ENCODE measurements around the gene FNDC11. TPM values are rescaled to one million over a fixed set of nuclear protein-coding genes. Genes with fewer than 3 reads are reported as not detected.

FNDC11 gene
- total RNA-seq, 6 experiments from 2014 or later = not detected

DNA sequence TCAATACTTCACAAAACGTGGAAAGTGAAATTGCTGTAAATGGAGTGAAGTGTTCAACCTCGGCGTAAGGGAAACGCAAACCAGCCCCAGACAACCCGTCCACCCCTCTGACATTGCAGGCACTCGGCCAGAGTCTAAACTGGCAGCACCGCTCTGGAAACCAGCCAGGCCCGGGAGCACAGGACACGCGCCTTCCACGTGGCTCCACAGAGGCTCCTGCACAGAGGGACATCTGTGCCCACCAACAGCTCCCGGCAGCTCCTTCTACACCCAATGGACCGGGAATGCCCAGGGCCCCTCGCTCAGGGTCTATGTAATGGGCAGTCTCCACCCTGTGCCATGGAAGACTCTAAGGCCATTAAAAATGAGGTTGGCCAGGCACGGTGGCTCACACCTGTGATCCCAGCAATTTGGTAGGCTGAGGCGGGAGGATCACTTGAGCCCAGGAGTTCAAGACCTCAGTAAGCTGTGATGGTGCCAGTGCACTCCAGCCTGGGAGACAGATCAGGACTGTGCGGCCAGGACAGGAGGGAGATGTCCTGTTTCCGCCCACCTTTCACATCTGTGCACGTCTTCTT, 23.4 kb downstream of the FNDC11 start:
- DNase-seq = peak; percentile 83 to 91 (median 85)
- intact Hi-C loops (cut with DNase I) = no loop called here
- WGBS (ENCODE audit: insufficient coverage, low coverage, low lambda C conversion rate, missing lambda C conversion rate) = 4% methylated on average over 5 of the region's 19 CpGs

DNA sequence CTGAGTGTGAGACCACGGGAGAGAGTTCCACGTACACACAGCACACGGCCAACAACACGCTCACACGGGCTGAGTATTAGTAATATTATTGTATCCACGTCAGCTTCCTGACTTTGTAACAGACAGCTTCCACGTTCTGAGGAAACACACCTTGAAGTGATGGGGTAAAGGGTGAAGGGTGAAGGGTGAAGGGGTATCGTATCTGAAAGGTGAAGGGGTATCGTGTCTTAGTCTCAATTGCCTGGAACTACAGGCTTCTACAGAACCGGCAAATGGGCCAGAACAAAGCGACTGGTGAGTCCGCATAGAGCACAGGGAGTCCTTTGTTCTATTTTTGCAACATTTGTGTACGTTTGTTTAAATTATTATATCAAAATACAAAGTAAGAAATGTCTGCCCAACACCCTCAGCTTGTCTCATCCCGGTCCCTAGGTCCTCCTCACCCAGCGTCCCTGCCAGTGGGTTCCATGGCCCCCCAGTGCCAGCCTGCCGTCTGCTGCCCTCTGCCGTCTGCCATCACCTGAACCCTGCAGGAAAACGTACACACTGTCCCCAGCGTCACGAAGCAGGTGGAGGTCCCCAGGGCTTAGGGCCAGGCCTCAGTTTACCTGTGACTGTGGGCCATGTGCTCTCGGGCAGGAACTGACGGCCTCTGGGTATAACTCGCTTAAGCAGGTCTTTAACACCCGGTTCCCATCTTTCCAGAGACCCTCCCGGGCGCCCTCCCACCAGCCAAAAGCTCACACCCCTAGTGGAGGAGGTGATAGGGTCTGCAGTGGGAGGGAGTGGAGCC, 24.5 kb downstream of the FNDC11 start:
- no peak for ATAC-seq
- Histone ChIP-seq H3K4me1 (no peaks in the 10 kb centered on the region), H3K36me3 (no peaks in the 10 kb centered on the region), H3K27me3 (no peaks in the 10 kb centered on the region), H3K9me3 (no peaks in the 10 kb centered on the region), H3K27ac (no peak overlapping the region), H3K4me3 (no peak overlapping the region)
- TF ChIP-seq POLR2A (IDR thresholded peaks at IDR 0.05) = no peak
- no peak for TF ChIP-seq CTCF (IDR thresholded peaks at IDR 0.05)
- intact Hi-C loops (cut with DNase I) = no loop called here
- no peak for DNase-seq
- WGBS (ENCODE audit: insufficient coverage, low coverage, low lambda C conversion rate, missing lambda C conversion rate) = 79% methylated on average over 20 of the region's 26 CpGs

More for the DNA sequence above, 23.4 kb downstream of the FNDC11 start:
- Histone ChIP-seq H3K4me3 (no peak overlapping the region), H3K4me1 (no peaks in the 10 kb centered on the region), H3K27ac (no peak overlapping the region), H3K9me3 (no peaks in the 10 kb centered on the region), H3K27me3 (no peaks in the 10 kb centered on the region), H3K36me3 (no peaks in the 10 kb centered on the region)
- ATAC-seq = peak; percentile 58 to 75 (median 63)
- no peak for TF ChIP-seq CTCF (IDR thresholded peaks at IDR 0.05)
- TF ChIP-seq POLR2A (IDR thresholded peaks at IDR 0.05) = no peak

- H3K4me3 ChIP-seq = no peak overlapping the region
- no peaks in the 10 kb centered on the region for H3K9me3 ChIP-seq
- H3K27ac ChIP-seq = no peak overlapping the region
- ATAC-seq (no peak), DNase-seq (no peak)
- WGBS (ENCODE audit: insufficient coverage, low coverage, low lambda C conversion rate, missing lambda C conversion rate) = 85% methylated on average over 6 of the region's 19 CpGs
- H3K27me3 ChIP-seq = no peaks in the 10 kb centered on the region
- no peak for TF ChIP-seq CTCF (IDR thresholded peaks at IDR 0.05)
- TF ChIP-seq POLR2A (IDR thresholded peaks at IDR 0.05) = no peak
- no peaks in the 10 kb centered on the region for H3K36me3 ChIP-seq
- intact Hi-C loops (cut with DNase I) = no loop called here
- H3K4me1 ChIP-seq = no peaks in the 10 kb centered on the region
These were observed 25.2 kb downstream of the FNDC11 start for GRCh38 chr20:63579017-63579694.

GRCh38 chr20:63580796-63581461, 27.0 kb downstream of the FNDC11 start:
- H3K27ac ChIP-seq = no peak overlapping the region
- H3K4me1 ChIP-seq = no peaks in the 10 kb centered on the region
- no peaks in the 10 kb centered on the region for H3K36me3 ChIP-seq
- peak; percentile 37 to 70 (median 54) for ATAC-seq
- WGBS (ENCODE audit: insufficient coverage, low coverage, low lambda C conversion rate, missing lambda C conversion rate) = no CpG with 5 or more reads among the region's 12 CpGs
- H3K4me3 ChIP-seq = no peak overlapping the region
- H3K27me3 ChIP-seq = no peaks in the 10 kb centered on the region
- DNase-seq = peak in 1 of 3 donors; percentile 55
- TF ChIP-seq POLR2A (IDR thresholded peaks at IDR 0.05) (no peak), CTCF (IDR thresholded peaks at IDR 0.05) (peak; percentile 33 to 48 (median 40))
- intact Hi-C loops (cut with DNase I) = no loop called here
- no peaks in the 10 kb centered on the region for H3K9me3 ChIP-seq
